HG03457 (cell line): ENCODE data around the gene TLR1.
A peak's percentile ranks its signal among the peaks of the same experiment; 100 is the strongest.
"Not testable (repeated sequence)": the region's sequence is repeated elsewhere in the genome, so short reads cannot be mapped to it uniquely, and the experiment has no call there.

Source experiments
- ATAC-seq: cut with Tn5 transposase; IDR thresholded peaks from one replicate; pipeline ENCODE4 v1.9.1; 2021; ENCODE audit warnings: moderate number of reproducible peaks; ENCODE audit not compliant: unreplicated experiment

TLR1 gene

DNA sequence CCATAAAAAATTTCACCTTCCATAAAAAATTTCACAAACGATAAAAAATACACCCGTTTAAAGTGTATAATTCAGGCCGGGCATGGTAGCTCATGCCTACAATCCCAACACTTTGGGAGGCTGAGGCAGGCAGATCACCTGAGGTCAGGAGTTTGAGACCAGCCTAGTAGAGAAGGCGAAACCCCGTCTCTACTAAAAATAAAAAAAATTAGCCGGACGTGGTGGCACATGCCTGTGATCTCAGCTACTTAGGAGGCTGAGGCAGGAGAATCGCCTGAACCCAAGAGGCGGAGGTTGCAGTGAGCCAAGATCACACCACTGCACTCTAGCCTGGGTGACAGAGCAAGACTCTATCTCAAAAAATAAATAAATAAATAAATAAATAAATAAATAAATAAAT, 1.7 kb upstream of the TLR1 start:
- not testable (repeated sequence) for ATAC-seq

DNA sequence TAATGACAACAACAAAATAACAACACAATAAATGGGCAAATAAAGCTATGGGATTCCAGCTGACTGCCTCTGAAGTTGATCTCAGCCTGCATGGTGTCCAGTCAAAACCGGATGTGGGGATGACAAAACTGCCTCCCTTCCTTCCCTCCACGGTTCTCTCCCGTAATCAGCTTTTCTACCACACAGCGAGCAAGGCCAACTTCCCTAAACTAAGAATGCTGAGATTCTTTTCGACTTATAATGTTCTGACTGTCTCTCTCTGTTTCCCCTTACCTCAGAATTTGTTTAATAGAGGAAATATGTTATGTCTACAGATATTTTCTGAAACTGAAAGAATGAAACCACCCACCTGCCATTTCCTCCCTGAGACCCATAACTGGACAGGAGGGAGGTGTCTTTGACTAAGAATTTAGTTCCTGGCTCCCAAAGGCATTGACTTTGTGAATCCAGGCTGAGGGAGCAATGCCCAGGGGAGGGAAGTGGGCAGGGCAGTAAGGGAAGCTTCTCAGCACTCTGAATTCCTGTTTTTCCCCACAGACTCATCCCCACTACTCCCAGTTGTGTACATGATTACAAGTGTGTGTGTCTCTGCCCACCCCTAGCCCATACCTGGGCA, 1.0 kb upstream of the TLR1 start:
- ATAC-seq: peak; percentile 75

DNA sequence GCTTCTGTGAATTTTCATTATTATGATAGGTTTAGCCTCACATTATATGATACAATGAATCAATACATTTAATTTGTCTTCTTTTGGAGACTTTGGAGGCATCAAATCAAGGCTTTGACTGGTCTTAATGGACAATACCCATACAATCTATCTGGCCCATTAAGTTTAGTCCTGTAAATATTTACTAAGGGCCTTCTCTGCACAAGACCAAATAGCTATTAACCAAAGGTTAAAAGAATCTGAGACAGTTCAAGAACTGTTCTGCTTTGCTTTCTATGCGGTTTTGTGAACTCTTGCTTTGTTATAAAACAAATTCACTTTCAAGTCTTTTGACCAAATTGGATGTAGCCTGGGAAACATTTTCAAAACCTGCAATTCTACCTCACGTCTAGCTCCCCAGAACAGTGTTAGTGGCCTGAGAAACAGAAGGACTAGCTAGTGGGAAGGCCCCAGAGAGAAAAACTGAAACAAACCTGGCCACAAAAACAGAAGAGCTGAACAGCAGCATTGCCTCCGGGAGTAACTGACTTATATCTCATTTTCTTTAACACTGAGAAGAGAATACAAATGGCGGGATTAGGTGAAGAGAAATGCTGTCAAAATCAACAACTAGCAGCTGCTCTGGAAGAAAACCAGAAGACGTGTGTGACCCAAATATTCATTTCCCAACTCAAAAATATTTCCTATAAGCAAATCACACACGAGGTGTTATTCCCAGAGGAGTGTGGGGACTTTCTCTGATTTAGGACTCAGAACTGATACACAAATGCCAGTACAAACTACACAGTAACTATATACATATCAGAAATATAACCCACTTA, 548 bp downstream of the TLR1 start:
- no peak for ATAC-seq

DNA sequence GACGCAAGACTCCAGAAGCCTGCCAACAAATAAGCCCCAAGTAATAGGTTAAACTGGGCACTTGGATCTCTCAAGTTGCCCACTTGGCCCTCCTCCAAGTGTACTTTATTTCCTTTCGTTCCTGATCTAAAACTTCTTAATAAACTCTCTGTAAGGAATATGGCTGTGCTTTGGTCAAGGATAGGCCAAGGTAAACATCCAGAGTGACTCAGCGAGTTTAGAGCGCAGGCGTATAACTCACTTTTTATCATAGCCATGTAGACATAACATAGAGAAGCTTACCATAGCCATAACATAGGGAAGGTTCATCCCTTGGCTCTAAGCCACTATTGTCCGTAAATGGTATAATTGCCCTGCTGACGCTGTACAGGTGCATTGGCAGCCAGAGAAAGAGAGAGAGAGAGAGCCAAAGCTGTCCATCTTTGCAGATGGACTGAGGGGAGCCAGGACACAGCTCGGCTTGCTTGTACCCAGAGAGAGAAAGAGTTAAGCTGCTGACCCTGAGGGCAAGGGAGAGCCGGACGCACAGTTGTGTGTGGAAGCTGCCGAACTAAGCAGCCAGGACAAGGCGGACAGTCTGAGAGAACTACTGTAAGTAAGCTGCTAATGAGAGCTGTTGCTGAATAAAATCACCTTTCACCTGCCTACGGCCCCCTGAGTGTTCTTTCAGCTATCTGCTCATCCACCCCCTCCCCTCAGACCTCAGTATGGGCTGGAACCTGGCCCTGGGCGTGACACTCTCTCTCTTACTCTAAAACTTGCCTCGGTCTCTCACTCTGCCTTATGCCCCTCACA, 1.8 kb downstream of the TLR1 start:
- no peak for ATAC-seq

DNA sequence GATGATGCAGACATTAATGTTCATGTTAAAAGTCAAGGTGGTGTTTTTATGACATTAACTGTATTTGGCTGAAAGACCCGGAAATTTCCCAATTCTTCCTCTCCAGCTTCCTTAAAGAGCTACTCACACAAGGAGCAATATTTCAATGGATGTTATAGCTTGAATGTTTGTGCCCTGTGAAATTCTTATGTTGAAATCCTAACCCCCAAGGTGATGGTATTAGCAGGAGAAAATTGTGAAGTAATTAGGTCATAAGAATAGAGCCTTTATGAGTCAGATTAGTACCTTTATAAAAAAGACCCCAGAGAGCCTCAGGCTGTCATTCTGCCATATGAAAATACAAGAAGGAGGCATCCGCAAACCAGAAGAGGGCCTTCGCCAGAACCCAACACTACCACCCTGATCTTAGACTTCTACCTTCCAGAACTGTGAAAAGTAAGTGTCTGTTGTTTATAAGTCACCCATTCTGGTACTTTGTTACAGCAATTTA, 3.6 kb downstream of the TLR1 start:
- no peak for ATAC-seq

- ATAC-seq: no peak
Measured at GRCh38 chr4:38800366-38800765, 4.2 kb downstream of the TLR1 start.

GRCh38 chr4:38795087-38795486, 9.5 kb downstream of the TLR1 start:
- no peak for ATAC-seq

DNA sequence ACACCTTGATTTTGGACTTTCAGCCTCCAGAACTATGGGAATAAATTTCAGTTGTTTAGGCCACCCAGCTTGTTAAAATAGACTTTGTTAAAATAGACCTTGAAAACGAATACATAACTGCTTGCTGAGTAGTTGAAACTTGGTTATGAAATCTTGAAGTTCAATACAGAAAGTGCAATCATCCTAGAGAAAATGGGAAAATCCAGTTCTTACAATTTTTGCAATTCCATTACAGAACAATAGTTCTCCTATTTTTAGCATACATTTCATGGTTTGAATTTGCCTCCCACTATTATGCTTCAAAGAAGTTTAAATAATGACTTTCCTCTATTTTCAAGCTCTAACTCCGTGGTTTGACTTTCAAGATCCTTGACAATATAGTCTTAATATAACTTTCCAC, 10.5 kb downstream of the TLR1 start:
- ATAC-seq: no peak

- no peak for ATAC-seq
Measured at GRCh38 chr4:38791010-38791409, 13.6 kb downstream of the TLR1 start.

DNA sequence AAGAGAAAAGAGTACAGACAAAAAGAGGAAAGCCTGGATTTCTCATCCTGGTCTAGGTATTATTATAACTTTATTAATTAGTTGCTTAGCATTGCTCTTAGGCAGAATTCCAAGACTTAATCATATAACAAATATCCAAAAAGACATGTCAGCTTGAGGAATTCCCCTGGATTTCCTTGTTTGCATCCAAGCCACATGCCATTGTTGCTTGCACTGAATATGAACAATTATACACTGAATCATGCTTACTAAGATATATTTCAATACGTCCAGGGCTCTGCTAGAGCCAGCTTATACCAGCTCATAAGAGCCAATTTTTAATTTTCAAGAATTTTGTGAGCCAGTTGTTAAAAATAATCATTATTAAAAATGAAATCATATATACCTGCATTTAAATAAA, 16.3 kb downstream of the TLR1 start:
- ATAC-seq: no peak

GRCh38 chr4:38787693-38788092, 16.9 kb downstream of the TLR1 start:
- ATAC-seq: no peak

- ATAC-seq: peak; percentile 66
Measured at GRCh38 chr4:38785901-38786402, 18.6 kb downstream of the TLR1 start.

DNA sequence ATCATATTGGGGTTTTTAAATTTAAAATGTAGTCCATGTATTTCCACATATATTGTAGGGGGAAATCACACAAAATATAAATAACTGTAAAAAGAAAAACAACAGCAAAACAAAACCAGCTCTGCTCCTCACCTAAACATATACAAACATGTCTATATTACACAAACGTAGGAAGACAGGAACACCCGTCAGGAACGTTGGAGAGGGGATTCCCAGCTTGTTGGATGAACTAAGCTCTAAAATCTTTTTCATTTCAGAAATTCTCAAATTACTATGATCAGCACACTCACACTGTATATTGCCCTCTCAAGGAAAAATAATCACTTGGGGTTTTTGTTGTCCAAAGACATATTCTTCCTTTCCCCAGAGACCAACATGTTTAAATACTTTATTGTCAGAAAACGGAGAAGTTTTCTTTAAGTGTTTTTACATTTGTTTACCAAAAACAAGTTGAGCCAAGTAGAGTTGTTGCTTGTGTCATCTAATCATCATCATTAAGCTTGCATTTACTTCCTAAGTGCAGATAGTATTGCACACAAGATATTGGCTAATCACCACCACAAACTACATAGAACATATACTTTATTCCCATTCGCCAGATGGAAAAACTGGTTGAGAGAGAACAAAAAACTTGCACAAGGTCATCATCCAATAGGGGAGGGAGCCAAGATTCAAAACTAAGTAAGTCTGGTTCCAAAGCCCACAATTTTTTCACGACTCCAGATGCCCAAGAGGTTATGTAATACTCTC, 19.4 kb downstream of the TLR1 start:
- no peak for ATAC-seq

GRCh38 chr4:38784141-38784540, 20.4 kb downstream of the TLR1 start:
- no peak for ATAC-seq

DNA sequence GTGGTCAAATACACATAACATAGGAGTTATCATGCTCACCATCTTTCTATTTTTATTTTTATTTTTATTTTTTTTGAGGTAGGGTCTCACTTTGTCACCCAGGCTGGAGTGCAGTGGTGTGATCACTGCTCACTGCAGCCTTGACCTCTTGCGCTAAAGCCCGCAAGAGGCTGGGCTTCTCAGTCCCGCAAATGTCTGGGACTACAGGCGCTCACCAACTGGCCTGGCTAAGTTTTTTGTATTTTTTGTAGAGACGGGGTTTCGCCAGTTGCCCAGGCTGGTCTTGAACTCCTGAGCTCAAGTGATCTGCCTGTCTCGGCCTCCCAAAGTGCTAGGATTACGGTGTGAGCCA, 21.5 kb downstream of the TLR1 start:
- no peak for ATAC-seq

- peak; percentile 51 for ATAC-seq
Measured at GRCh38 chr4:38782452-38783108, 22.0 kb downstream of the TLR1 start, which contains the start of gene TLR10. TLR10 (minus strand) TSS chr4:38782990; CDS start chr4:38775590, 7,400 bp downstream.

- ATAC-seq: no peak
Measured at GRCh38 chr4:38781854-38782261, 22.7 kb downstream of the TLR1 start.

DNA sequence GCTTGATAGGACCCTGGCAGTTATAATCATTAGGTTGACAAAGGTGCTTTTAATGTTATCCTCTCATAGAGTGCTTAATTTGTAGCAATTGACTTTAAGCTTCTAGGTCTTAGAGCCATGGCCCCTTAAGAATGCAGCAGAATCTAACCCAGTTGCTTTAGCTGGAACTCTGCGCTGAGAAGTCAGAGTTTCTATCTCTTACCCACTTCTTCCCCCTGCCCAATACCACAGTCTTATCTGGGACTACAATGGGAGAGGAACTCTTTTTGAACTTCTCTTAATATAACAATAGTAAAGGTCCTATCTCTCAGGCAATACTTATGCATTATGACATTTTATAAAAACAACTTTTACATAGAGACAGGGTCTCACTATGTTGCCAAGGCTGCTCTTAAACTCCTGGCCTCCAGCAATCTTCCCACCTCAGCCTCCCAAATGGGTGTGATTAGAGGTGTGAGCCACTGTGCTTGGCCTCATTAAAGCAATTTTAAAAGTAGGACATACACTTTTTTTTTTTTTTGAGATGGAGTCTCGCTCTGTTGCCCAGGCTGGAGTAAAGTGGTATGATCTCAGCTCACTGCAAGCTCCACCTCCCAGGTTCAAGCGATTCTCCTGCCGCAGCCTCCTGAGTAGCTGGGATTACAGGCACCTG, 23.6 kb downstream of the TLR1 start:
- ATAC-seq: no peak

DNA sequence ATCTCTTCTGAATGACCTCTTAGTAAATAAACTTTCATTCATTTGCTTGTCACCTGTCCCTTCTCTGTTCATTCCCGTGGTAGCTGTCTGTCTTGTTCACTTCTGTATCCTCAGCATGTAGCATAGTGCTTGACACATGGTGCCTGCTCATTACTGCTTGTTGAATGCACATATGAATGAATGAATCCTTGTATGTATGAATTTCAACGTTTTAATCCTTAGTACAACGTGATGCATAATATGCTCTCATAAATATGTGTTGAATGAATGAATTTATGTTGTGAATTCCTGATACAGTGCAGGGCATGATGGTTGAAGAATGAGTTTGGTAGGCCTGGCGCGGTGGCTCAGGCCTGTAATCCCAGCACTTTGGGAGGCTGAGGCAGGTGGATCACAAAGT, 24.8 kb downstream of the TLR1 start:
- ATAC-seq: no peak

- not testable (repeated sequence) for ATAC-seq
Measured at GRCh38 chr4:38777925-38778324, 26.7 kb downstream of the TLR1 start.
